Measurements from ENCODE around the gene SMAD3. TPM values are rescaled to one million over a fixed set of nuclear protein-coding genes. Genes with fewer than 3 reads are reported as not detected.

Gene SMAD3
- total RNA-seq, 1 donor from 2014 or later, result 12.5 TPM

DNA sequence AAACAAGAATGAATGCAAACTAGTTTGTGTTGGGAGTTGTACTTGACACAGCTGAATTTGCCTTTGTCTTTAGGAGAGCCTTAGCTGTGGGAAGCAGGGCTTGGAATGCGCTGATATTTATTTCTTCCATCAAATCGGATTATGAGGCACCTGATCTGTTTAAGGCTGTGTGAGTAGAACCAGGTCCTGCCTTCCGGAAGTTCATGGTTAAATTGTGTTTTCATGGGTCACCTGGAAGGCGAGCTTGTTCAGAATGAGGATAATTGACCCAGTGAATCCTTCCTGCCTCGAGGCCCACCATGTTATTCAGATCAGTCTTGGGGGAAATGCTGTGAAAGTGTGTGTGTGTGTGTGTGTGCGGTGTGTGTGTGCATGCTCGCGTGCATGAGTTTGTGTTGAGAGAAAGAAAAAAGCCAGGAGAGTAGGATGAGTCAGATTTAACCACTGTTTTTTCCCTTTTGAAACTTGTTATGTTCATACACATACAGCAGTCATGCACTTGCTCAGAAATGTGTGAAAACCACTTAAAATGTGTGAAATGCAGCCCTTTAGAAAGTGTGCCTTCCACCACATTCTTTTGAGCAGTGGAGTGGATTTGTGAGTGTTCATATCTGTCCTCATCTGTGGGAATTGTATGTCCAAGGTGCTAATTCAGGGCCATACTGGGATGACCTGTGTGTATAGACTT, 36.7 kb downstream of the SMAD3 start:
- H3K4me2 ChIP-seq, result no peak overlapping the region
- H3K4me3 ChIP-seq, result no peak overlapping the region
- TF ChIP-seq, protein P1, sequence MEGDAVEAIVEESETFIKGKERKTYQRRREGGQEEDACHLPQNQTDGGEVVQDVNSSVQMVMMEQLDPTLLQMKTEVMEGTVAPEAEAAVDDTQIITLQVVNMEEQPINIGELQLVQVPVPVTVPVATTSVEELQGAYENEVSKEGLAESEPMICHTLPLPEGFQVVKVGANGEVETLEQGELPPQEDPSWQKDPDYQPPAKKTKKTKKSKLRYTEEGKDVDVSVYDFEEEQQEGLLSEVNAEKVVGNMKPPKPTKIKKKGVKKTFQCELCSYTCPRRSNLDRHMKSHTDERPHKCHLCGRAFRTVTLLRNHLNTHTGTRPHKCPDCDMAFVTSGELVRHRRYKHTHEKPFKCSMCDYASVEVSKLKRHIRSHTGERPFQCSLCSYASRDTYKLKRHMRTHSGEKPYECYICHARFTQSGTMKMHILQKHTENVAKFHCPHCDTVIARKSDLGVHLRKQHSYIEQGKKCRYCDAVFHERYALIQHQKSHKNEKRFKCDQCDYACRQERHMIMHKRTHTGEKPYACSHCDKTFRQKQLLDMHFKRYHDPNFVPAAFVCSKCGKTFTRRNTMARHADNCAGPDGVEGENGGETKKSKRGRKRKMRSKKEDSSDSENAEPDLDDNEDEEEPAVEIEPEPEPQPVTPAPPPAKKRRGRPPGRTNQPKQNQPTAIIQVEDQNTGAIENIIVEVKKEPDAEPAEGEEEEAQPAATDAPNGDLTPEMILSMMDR (IDR thresholded peaks at IDR 0.05), result no peak
- TF ChIP-seq EZH2phosphoT487 (IDR thresholded peaks at IDR 0.05), result no peak
- TF ChIP-seq EZH2 (IDR thresholded peaks at IDR 0.05), result no peak
- peaks cover 59% of the 10 kb centered on the region for H3K79me2 ChIP-seq (ENCODE audit: low read depth)
- Mint-ChIP-seq H3K36me3 (peaks cover 8% of the 10 kb centered on the region), H3K9me3 (no peaks in the 10 kb centered on the region), H3K4me1 (peaks cover 58% of the 10 kb centered on the region), H3K27ac (no peak overlapping the region), H3K4me3 (no peak overlapping the region), H3K27me3 (ENCODE audit: insufficient read depth, low read depth) (no peaks in the 10 kb centered on the region)
- H3K9me3 ChIP-seq (ENCODE audit: low read depth), result no peaks in the 10 kb centered on the region
- H3K4me1 ChIP-seq, result peaks cover 33% of the 10 kb centered on the region
- H3F3A ChIP-seq (ENCODE audit: low read depth), result peaks cover 9% of the 10 kb centered on the region
- H3K9ac ChIP-seq, result no peak overlapping the region
- no peak overlapping the region for H2AFZ ChIP-seq (replicated peaks)
- peaks cover 77% of the 10 kb centered on the region for H4K20me1 ChIP-seq (ENCODE audit: low read depth)
- no peak overlapping the region for H3K27ac ChIP-seq
- no peak for DNase-seq (ENCODE audit: low spot score)
- H3K36me3 ChIP-seq, result no peaks in the 10 kb centered on the region
- no peaks in the 10 kb centered on the region for H3K27me3 ChIP-seq

GRCh38 chr15:67102599-67102929, 37.2 kb downstream of the SMAD3 start:
- Histone ChIP-seq H3K4me1 (peaks cover 33% of the 10 kb centered on the region), H4K20me1 (ENCODE audit: low read depth) (peaks cover 77% of the 10 kb centered on the region), H3K4me2 (no peak overlapping the region), H3K9me3 (ENCODE audit: low read depth) (no peaks in the 10 kb centered on the region), H3K27ac (no peak overlapping the region), H3K36me3 (no peaks in the 10 kb centered on the region), H3K79me2 (ENCODE audit: low read depth) (peaks cover 53% of the 10 kb centered on the region), H2AFZ (replicated peaks) (no peak overlapping the region), H3K4me3 (no peak overlapping the region), H3F3A (ENCODE audit: low read depth) (peaks cover 5% of the 10 kb centered on the region), H3K27me3 (no peaks in the 10 kb centered on the region), H3K9ac (no peak overlapping the region)
- Mint-ChIP-seq H3K36me3 (peaks cover 4% of the 10 kb centered on the region), H3K27ac (no peak overlapping the region), H3K27me3 (ENCODE audit: insufficient read depth, low read depth) (no peaks in the 10 kb centered on the region), H3K9me3 (no peaks in the 10 kb centered on the region), H3K4me3 (no peak overlapping the region), H3K4me1 (peaks cover 60% of the 10 kb centered on the region)
- DNase-seq (ENCODE audit: low spot score), result no peak
- no peak for TF ChIP-seq EZH2phosphoT487 (IDR thresholded peaks at IDR 0.05)
- TF ChIP-seq EZH2 (IDR thresholded peaks at IDR 0.05), result no peak
- TF ChIP-seq, protein P1 (IDR thresholded peaks at IDR 0.05), result no peak

GRCh38 chr15:67103021-67103420, 37.6 kb downstream of the SMAD3 start:
- no peaks in the 10 kb centered on the region for H3K9me3 ChIP-seq (ENCODE audit: low read depth)
- H3K27me3 Mint-ChIP-seq (ENCODE audit: insufficient read depth, low read depth), result no peaks in the 10 kb centered on the region
- no peak overlapping the region for H3K27ac Mint-ChIP-seq
- no peak overlapping the region for H3K9ac ChIP-seq
- H2AFZ ChIP-seq (replicated peaks), result no peak overlapping the region
- no peaks in the 10 kb centered on the region for H3K9me3 Mint-ChIP-seq
- no peak for DNase-seq (ENCODE audit: low spot score)
- no peak for TF ChIP-seq EZH2phosphoT487 (IDR thresholded peaks at IDR 0.05)
- TF ChIP-seq EZH2 (IDR thresholded peaks at IDR 0.05), result no peak
- TF ChIP-seq, protein P1 (IDR thresholded peaks at IDR 0.05), result no peak
- H3K4me3 ChIP-seq, result no peak overlapping the region
- H3K36me3 ChIP-seq, result no peaks in the 10 kb centered on the region
- peaks cover 28% of the 10 kb centered on the region for H3K4me1 ChIP-seq
- H3K79me2 ChIP-seq (ENCODE audit: low read depth), result peaks cover 49% of the 10 kb centered on the region
- peaks cover under 1% of the 10 kb centered on the region for H3F3A ChIP-seq (ENCODE audit: low read depth)
- no peak overlapping the region for H3K4me2 ChIP-seq
- H3K4me1 Mint-ChIP-seq, result peaks cover 59% of the 10 kb centered on the region
- H3K27me3 ChIP-seq, result no peaks in the 10 kb centered on the region
- peaks cover 4% of the 10 kb centered on the region for H3K36me3 Mint-ChIP-seq
- H4K20me1 ChIP-seq (ENCODE audit: low read depth), result peaks cover 75% of the 10 kb centered on the region
- no peak overlapping the region for H3K4me3 Mint-ChIP-seq
- H3K27ac ChIP-seq, result no peak overlapping the region
